HepG2 (cell line): ENCODE measurements around the gene PLSCR5. TPM values are rescaled to one million over a fixed set of nuclear protein-coding genes. Genes with fewer than 3 reads are reported as not detected.

Experiments used
- CAMTA2 ChIP-seq: sonication (generic); formaldehyde crosslinking; IDR thresholded peaks from 2 replicates; pipeline ENCODE4 v1.4.0; 2020; ENCODE audit warnings: mild to moderate bottlenecking, missing genetic modification reagents, borderline replicate concordance
- CENPX ChIP-seq: sonication (generic); formaldehyde crosslinking; IDR thresholded peaks from 2 replicates; pipeline ENCODE4 v1.9.0; 2021; ENCODE audit warnings: mild to moderate bottlenecking, missing genetic modification reagents, moderate library complexity
- CSRNP1 ChIP-seq: sonication (generic); formaldehyde crosslinking; IDR thresholded peaks from 2 replicates; pipeline ENCODE4 v1.8.1; 2023; ENCODE audit warnings: mild to moderate bottlenecking, missing genetic modification reagents
- DMAP1 ChIP-seq: IDR thresholded peaks from 2 replicates; pipeline ENCODE4 v1.6.1; 2016
- EP300 ChIP-seq, 3 experiments: sonication (generic) in 1 of 3; formaldehyde crosslinking in 1 of 3; IDR thresholded peaks; 2 replicates each; pipeline versions ENCODE4 v1.5.1 to v1.6.1; 2011 to 2020; ENCODE audit warnings: low read depth in 2 of 3, low read length in 2 of 3, borderline replicate concordance in 1 of 3, improper control_type of control experiment in 1 of 3, mild to moderate bottlenecking in 1 of 3, missing genetic modification reagents in 1 of 3, moderate library complexity in 1 of 3
- GATAD2A ChIP-seq: IDR thresholded peaks from 2 replicates; pipeline ENCODE4 v1.6.1; 2016
- HDAC6 ChIP-seq: fragments of 200-600 bp; sonication (generic); IDR thresholded peaks from 2 replicates; pipeline ENCODE4 v1.7.0; 2017; ENCODE audit warnings: mild to moderate bottlenecking, antibody characterized with exemption, low read length, low read depth
- MAFG ChIP-seq: sonication (generic); formaldehyde crosslinking; IDR thresholded peaks from 2 replicates; pipeline ENCODE4 v1.5.1; 2020; ENCODE audit warnings: mild to moderate bottlenecking, missing genetic modification reagents
- MBNL3 ChIP-seq: fragments of 250-450 bp; sonication (Bioruptor Pico); conservative IDR thresholded peaks from 2 replicates; pipeline ENCODE4 v1.8.0; 2022; ENCODE audit warnings: mild to moderate bottlenecking, inconsistent platforms
- MEIS1 ChIP-seq: sonication (generic); formaldehyde crosslinking; IDR thresholded peaks from 2 replicates; pipeline ENCODE4 v1.9.0; 2021; ENCODE audit warnings: mild to moderate bottlenecking, missing genetic modification reagents, moderate library complexity, borderline replicate concordance
- NFE2 ChIP-seq: sonication (generic); formaldehyde crosslinking; IDR thresholded peaks from 2 replicates; pipeline ENCODE4 v1.4.0; 2020; ENCODE audit warnings: missing genetic modification reagents
- PAWR ChIP-seq: sonication (generic); formaldehyde crosslinking; IDR thresholded peaks from 2 replicates; pipeline ENCODE4 v1.4.0; 2020; ENCODE audit warnings: missing genetic modification reagents, mild to moderate bottlenecking, borderline replicate concordance
- POLR2AphosphoS2 ChIP-seq: IDR thresholded peaks from 2 replicates; pipeline ENCODE4 v1.6.1; 2011; ENCODE audit warnings: low read depth, low read length, improper control_type of control experiment
- RARG ChIP-seq: sonication (generic); formaldehyde crosslinking; IDR thresholded peaks from 2 replicates; pipeline ENCODE4 v1.4.0; 2020; ENCODE audit warnings: low read depth, mild to moderate bottlenecking, missing genetic modification reagents
- STAG1 ChIP-seq: sonication (generic); formaldehyde crosslinking; IDR thresholded peaks from 2 replicates; pipeline ENCODE4 v1.4.0; 2020; ENCODE audit warnings: missing genetic modification reagents
- TBX3 ChIP-seq: fragments of 450-650 bp; IDR thresholded peaks from 2 replicates; pipeline ENCODE4 v1.6.1; 2017; ENCODE audit warnings: antibody characterized with exemption, mild to moderate bottlenecking, inconsistent platforms, borderline replicate concordance
- USF2 ChIP-seq, 2 experiments: sonication (generic) in 1 of 2; formaldehyde crosslinking in 1 of 2; IDR thresholded peaks; 2 replicates each; pipeline versions ENCODE4 v1.5.1 to v1.6.1; 2011 to 2020; ENCODE audit warnings: borderline replicate concordance in 1 of 2, low read depth in 1 of 2, low read length in 1 of 2, mild to moderate bottlenecking in 1 of 2, missing genetic modification reagents in 1 of 2, moderate library complexity in 1 of 2
- ZKSCAN8 ChIP-seq: IDR thresholded peaks from 2 replicates; pipeline ENCODE4 v1.6.1; 2016; ENCODE audit warnings: borderline replicate concordance, missing genetic modification reagents, missing compliant biosample characterization
- ZNF530 ChIP-seq: sonication (generic); formaldehyde crosslinking; IDR thresholded peaks from 2 replicates; pipeline ENCODE4 v1.5.0; 2020; ENCODE audit warnings: low read depth, mild to moderate bottlenecking, missing genetic modification reagents
- ZNF672 ChIP-seq: sonication (generic); formaldehyde crosslinking; IDR thresholded peaks from 2 replicates; pipeline ENCODE4 v1.8.1; 2022; ENCODE audit warnings: missing genetic modification reagents
- ZNF678 ChIP-seq: sonication (generic); formaldehyde crosslinking; IDR thresholded peaks from 2 replicates; pipeline ENCODE4 v1.4.0; 2020; ENCODE audit warnings: mild to moderate bottlenecking, missing genetic modification reagents
- ZNF879 ChIP-seq: sonication (generic); formaldehyde crosslinking; IDR thresholded peaks from 2 replicates; pipeline ENCODE4 v1.8.1; 2023; ENCODE audit warnings: missing genetic modification reagents
- polyA plus RNA-seq, 8 experiments: library from polyadenylated mRNA; depleted of rRNA in 3 of 8; stranded (reverse) in 7 of 8; unstranded in 1 of 8; fragments of >200 nt; fragmentation: Illumina TruSeq in 4 of 8; extraction: Trizol in 4 of 8; gene quantifications; 2 replicates each; pipeline versions ENCODE4 v1.2.1 to v1.2.3, GENCODE V29; 2011 to 2016; ENCODE audit warnings: low read depth in 4 of 8, missing spikeins in 1 of 8, mixed read lengths in 1 of 8; ENCODE audit not compliant: insufficient read depth in 1 of 8
- total RNA-seq, 5 experiments: library from RNA; depleted of rRNA; stranded (reverse); fragments of >200 nt; fragmentation: Illumina TruSeq; extraction: Trizol; gene quantifications; 2 replicates each; pipeline ENCODE4 v1.2.3, GENCODE V29; 2016; ENCODE audit warnings: low read depth in 1 of 5
- TF ChIP-seq, protein P1 (sequence below): sonication (generic); formaldehyde crosslinking; IDR thresholded peaks from 2 replicates; pipeline ENCODE4 v1.4.0; 2020; ENCODE audit warnings: missing genetic modification reagents, borderline replicate concordance

The PLSCR5 gene
- total and polyA plus RNA-seq, 2 of the 13 experiments (the other 11 are each of a cell fraction or from before 2014, with no cell fraction given): 0.50 TPM; not detected in 1

DNA sequence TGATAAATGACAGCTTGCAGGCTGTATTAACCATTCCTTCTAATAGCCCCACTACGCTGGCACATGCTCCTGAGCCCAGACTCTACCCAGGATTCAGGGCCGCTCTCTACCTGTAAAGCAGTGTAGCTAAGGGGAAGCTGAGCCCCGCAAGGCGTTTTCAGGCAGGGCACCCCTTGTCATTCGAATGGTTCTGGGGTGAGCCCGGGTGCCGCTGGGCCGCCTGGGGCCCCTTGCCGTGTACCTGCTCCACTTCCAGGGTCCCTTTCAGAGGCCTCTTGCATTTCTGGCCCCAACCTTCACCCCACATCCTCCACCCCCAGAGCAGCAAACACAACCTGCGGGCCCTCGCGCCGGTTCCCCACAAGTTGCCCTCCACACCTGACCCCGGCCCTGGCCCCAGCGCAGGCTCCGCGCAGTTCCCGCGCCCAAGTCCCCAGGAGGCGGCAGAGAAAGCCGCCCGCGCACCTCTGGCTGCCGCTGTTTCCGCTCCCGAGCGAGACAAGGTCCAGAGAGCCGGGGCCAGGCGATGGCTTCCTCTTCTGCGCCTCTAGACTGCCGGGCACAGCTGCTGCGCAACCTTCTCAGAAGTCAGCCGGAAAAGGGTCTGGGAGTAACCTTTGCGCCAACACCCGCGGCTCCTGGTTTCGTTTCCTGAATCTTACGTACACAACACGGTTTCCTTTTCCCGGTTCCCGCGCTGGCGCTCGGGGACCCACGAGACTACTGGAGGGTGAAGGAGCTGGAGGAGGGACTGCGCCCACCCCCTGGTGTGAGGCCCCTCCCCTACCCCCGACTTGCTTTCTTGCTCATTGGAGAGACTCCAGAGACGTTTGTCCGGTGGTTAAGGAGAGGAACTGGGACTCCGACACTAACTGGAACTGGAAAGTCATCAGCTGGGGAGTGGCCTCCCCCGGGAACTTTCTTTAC lies 60.9 kb downstream of the PLSCR5 start, which contains the start of gene PLSCR1 (continued):
- TF ChIP-seq HDAC6 (no peak), POLR2AphosphoS2 (no peak), MAFG (CRISPR knock-in tag) (no peak), GATAD2A (CRISPR knock-in tag) (peak; percentile 69), STAG1 (CRISPR knock-in tag) (no peak), RARG (CRISPR knock-in tag) (no peak), EP300 (IDR thresholded peaks at IDR 0.05; ENCODE audit: low read depth in 2 of 2, low read length in 2 of 2) (no peak), EP300 (CRISPR knock-in tag; IDR thresholded peaks at IDR 0.05; ENCODE audit: borderline replicate concordance) (no peak), MBNL3 (CRISPR knock-in tag) (no peak), CENPX (CRISPR knock-in tag) (no peak), MEIS1 (peak; percentile 35; the same call in 1 of the 2 replicates), ZKSCAN8 (CRISPR knock-in tag) (no peak), PAWR (CRISPR knock-in tag) (no peak), DMAP1 (CRISPR knock-in tag) (peak; percentile 42; the same call in 1 of the 2 replicates), NFE2 (CRISPR knock-in tag) (no peak), CAMTA2 (CRISPR knock-in tag) (no peak), ZNF530 (no peak), USF2 (IDR thresholded peaks at IDR 0.05; ENCODE audit: low read depth, low read length) (no peak), USF2 (CRISPR knock-in tag; IDR thresholded peaks at IDR 0.05; ENCODE audit: borderline replicate concordance) (no peak), ZNF672 (CRISPR knock-in tag) (no peak), ZNF879 (CRISPR knock-in tag) (0 out of 2 replicates have a peak, but pooled peaks have one; percentile 50), ZNF678 (CRISPR knock-in tag) (no peak), TBX3 (no peak), CSRNP1 (CRISPR knock-in tag) (no peak; the same call in 1 of the 2 replicates)
- TF ChIP-seq, protein P1, sequence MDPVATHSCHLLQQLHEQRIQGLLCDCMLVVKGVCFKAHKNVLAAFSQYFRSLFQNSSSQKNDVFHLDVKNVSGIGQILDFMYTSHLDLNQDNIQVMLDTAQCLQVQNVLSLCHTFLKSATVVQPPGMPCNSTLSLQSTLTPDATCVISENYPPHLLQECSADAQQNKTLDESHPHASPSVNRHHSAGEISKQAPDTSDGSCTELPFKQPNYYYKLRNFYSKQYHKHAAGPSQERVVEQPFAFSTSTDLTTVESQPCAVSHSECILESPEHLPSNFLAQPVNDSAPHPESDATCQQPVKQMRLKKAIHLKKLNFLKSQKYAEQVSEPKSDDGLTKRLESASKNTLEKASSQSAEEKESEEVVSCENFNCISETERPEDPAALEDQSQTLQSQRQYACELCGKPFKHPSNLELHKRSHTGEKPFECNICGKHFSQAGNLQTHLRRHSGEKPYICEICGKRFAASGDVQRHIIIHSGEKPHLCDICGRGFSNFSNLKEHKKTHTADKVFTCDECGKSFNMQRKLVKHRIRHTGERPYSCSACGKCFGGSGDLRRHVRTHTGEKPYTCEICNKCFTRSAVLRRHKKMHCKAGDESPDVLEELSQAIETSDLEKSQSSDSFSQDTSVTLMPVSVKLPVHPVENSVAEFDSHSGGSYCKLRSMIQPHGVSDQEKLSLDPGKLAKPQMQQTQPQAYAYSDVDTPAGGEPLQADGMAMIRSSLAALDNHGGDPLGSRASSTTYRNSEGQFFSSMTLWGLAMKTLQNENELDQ (CRISPR knock-in tag): no peak
